ENCODE results near the gene STEAP1.
"Not testable (repeated sequence)": the region's sequence is repeated elsewhere in the genome, so short reads cannot be mapped to it uniquely, and the experiment has no call there.

Gene STEAP1

GRCh38 chr7:90173127-90173844 lies 19.0 kb downstream of the STEAP1 start:
- DNase-seq (ENCODE audit: extremely low read depth in 1 of 2, low read depth in 1 of 2) = no peak

GRCh38 chr7:90175667-90176066 lies 21.4 kb downstream of the STEAP1 start:
- DNase-seq (ENCODE audit: extremely low read depth in 1 of 2, low read depth in 1 of 2) = no peak

DNA sequence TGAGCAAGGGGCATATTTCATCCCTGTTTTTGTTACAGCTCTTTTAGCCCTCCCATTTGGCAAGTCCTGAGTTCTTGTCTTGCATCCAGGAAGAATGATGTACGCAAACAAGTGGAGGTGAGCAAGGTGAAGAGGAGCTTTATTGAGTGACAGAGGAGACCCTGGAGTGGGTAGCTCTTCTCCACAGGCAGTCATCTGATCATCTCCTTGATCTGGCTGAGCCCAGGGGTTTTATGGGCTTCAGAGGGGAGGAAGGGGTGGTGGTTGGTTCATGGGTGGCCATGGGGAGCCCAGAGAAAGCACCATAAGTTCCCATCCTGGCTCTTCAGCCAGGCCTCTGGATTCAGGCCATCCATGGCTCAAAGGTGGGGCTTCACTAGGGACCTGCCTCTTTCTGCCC lies 21.9 kb downstream of the STEAP1 start:
- no peak for DNase-seq (ENCODE audit: extremely low read depth in 1 of 2, low read depth in 1 of 2)

DNA sequence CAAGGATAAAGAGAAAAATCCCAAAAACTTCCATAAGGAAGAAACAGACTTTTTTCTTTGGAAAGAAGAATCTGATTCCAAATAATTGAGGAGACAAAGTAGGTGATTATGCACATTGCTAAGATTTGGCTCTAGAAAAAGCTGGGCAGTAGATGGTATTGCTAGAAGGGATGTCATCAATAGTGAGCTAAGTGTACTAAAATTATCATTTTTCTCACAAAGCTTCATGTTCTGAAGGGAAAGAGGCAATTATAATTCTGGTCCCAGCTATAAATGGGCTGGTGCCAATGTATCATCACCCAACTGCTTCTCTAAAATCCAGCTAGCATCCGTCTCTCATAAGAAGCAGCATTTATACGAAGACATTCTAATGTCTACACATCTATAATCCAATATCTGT lies 23.9 kb downstream of the STEAP1 start:
- no peak for DNase-seq (ENCODE audit: extremely low read depth in 1 of 2, low read depth in 1 of 2)

- no peak for DNase-seq (ENCODE audit: extremely low read depth in 1 of 2, low read depth in 1 of 2)
Observed at GRCh38 chr7:90178679-90179278, 24.5 kb downstream of the STEAP1 start.

DNA sequence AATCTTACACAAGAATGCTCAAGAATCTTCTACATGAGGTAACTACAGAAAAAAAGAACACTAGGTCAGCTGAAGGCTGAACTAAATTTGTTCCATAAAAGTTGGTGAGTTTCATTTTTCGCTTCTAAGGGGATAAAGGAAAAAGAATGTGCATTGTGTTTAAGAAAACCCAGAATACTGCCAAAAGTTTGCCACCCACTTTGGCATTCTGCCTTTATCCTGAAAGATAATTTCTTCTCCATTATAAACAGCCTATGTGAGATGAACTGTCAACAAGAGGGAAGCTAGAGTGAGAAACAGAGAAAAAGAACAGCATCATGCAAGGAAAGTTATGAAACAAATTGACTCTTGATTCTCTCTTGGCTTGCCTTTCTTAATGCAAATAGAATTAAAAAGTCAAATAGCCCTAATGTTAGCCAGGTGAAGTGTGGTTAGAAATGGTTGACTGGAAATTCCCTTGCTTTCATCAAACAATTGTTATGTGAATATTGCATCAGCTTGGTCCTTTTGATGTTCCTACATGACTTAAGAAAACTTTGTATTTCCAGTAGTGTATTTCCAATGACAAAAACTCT lies 25.8 kb downstream of the STEAP1 start:
- DNase-seq (ENCODE audit: extremely low read depth in 1 of 2, low read depth in 1 of 2) = no peak

- DNase-seq (ENCODE audit: extremely low read depth in 1 of 2, low read depth in 1 of 2) = no peak
Observed at GRCh38 chr7:90180649-90181048, 26.4 kb downstream of the STEAP1 start.

DNA sequence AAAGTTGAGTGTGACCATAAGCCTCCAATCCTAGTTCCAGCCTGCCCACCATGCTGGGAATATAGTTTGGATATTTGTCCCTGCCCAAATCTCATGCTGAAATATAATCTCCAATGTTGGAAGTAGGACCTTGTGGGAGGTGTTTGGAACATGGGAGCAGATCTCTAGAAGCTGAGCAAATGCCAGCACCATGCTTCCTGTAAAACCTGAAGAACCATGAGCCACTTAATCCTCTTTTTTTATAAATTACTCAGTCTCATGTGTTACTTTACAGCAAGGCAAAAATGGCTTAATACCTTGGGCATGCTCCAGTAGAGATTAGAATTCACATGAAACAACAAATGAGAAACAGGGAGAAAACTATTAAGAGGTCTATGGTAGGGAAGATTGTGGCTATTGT lies 27.2 kb downstream of the STEAP1 start:
- no peak for DNase-seq (ENCODE audit: extremely low read depth in 1 of 2, low read depth in 1 of 2)

DNA sequence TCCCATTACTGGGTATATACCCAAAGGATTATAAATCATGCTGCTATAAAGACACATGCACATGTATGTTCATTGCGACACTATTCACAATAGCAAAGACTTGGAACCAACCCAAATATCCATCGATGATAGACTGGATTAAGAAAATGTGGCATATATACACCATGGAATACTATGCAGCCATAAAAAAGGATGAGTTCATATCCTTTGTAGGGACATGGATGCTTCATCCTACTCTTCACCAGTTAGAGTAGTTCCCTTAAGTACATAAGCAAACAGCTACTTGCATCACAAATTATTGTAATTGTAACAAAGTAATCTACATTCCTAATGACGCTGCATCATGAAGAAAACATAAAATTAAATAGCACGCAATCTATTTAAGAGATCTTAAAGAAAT lies 32.0 kb downstream of the STEAP1 start:
- not testable (repeated sequence) for DNase-seq (ENCODE audit: extremely low read depth in 1 of 2, low read depth in 1 of 2)

GRCh38 chr7:90187507-90188050 lies 33.3 kb downstream of the STEAP1 start:
- no peak for DNase-seq (ENCODE audit: extremely low read depth in 1 of 2, low read depth in 1 of 2)

DNA sequence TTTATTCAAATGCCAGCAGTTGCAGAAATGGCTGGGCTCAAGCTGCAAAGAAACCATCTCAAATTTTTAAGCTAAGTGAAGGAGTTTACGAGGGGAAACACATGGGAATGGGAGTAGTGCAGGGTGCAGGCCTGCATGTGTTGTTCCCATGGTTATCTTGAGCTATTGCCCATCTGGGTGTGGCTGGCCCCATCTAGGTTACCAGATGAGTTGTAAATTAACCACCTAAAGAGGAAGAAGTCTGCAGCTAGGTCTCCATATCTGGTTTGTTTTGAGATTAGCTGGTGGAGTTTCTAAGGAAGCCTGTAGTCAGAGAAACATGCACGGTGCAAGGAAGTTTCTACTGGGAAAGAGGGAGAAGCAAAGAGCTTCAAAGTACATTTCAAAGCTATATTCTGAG lies 34.0 kb downstream of the STEAP1 start:
- no peak for DNase-seq (ENCODE audit: extremely low read depth in 1 of 2, low read depth in 1 of 2)

GRCh38 chr7:90190995-90191394 lies 36.7 kb downstream of the STEAP1 start:
- no peak for DNase-seq (ENCODE audit: extremely low read depth in 1 of 2, low read depth in 1 of 2)

GRCh38 chr7:90191648-90192047 lies 37.4 kb downstream of the STEAP1 start:
- DNase-seq (ENCODE audit: extremely low read depth in 1 of 2, low read depth in 1 of 2) = no peak

GRCh38 chr7:90192876-90193750 lies 38.8 kb downstream of the STEAP1 start:
- DNase-seq (ENCODE audit: extremely low read depth in 1 of 2, low read depth in 1 of 2) = no peak

DNA sequence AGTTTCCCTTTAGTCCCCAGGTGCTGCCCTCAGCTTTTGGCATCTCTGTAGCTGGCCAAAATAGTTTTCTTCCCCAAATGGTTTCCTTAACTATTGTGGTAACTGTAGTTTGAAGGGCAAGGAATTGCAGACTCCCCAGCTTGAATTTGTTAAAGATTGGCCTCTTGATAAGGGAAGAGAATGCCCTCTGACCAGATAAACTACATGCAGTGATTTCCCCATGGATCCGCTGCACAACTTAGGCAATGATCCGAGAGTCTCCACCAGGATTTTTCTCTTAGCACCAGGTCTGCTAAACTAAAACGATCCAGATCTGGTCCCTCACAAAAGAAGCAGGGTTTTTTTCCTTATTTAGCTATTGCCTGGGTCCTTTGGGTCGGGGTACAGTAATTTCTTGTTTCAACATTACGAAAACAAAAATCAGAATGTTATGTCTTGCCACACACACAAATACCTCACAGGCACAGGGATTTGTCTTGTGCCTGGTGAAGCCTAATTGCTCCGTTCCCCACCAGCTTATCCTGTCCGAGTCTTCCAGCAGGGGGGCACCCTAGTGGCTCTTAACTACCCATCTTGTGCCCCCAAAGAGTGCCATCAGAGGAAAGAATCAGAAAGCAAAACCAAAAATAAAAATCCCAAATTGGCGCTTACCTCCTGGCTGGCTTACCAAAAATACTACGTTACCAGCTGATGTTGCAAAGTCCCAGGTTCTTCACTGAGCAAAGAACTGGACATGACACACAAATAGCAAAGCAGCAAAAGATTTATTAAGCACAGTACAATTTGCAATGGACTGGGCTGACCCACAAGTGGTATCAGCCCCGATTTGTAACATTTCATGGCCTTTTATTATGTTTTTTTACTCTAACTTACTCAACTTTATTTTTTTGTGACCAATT lies 40.9 kb downstream of the STEAP1 start:
- DNase-seq (ENCODE audit: extremely low read depth in 1 of 2, low read depth in 1 of 2) = no peak

GRCh38 chr7:90201500-90202195 lies 47.4 kb downstream of the STEAP1 start:
- no peak for DNase-seq (ENCODE audit: extremely low read depth in 1 of 2, low read depth in 1 of 2)

- no peak for DNase-seq (ENCODE audit: extremely low read depth in 1 of 2, low read depth in 1 of 2)
Observed at GRCh38 chr7:90207956-90208355, 53.7 kb downstream of the STEAP1 start.

GRCh38 chr7:90209776-90210175 lies 55.5 kb downstream of the STEAP1 start:
- DNase-seq (ENCODE audit: extremely low read depth in 1 of 2, low read depth in 1 of 2) = no peak

GRCh38 chr7:90210475-90210874 lies 56.2 kb downstream of the STEAP1 start:
- DNase-seq (ENCODE audit: extremely low read depth in 1 of 2, low read depth in 1 of 2) = no peak

DNA sequence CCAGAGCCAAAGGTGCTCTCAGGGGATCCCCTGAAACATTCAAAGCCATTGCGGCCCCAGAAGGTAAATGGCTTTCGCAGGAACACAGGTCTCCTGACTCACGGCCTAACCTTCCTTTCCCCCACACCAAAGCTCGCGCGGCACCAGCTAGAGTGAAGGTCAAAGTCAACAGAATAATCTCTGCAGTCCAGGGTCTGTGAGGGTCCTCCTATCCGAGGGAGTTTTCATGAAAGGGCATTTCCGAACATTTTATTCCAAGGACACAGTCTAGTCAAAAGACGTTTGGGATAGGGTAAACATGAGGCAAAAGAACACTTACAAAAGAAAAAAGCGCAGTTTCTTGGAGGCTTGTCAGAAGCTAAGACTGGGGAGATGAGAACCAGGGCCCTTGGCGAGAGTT lies 56.7 kb downstream of the STEAP1 start:
- DNase-seq (ENCODE audit: extremely low read depth in 1 of 2, low read depth in 1 of 2) = no peak

Data from activated CD8-positive, alpha-beta memory T cell treated with anti-CD3 and anti-CD28 coated beads for 1 hour (primary cell).